ENCODE data around the gene HDAC4. TPM values are rescaled to one million over a fixed set of nuclear protein-coding genes. Genes with fewer than 3 reads are reported as not detected.

HDAC4 gene
- total RNA-seq, 1 experiment from 2014 or later: 40.1 TPM

GRCh38 chr2:239178954-239179353 is 221.9 kb downstream of the HDAC4 start:
- CTCF ChIA-PET: no interaction called here
- TF ChIP-seq CTCF (IDR thresholded peaks at IDR 0.05) (no peak), TCF7L2 (IDR thresholded peaks at IDR 0.05; ENCODE audit: low read depth, low read length) (no peak), SIN3A (IDR thresholded peaks at IDR 0.05; ENCODE audit: borderline replicate concordance, insufficient read depth, low read depth, low read length) (no peak), POLR2AphosphoS5 (IDR thresholded peaks at IDR 0.05; ENCODE audit: low read depth, low read length) (no peak)
- TF ChIP-seq, protein P1, sequence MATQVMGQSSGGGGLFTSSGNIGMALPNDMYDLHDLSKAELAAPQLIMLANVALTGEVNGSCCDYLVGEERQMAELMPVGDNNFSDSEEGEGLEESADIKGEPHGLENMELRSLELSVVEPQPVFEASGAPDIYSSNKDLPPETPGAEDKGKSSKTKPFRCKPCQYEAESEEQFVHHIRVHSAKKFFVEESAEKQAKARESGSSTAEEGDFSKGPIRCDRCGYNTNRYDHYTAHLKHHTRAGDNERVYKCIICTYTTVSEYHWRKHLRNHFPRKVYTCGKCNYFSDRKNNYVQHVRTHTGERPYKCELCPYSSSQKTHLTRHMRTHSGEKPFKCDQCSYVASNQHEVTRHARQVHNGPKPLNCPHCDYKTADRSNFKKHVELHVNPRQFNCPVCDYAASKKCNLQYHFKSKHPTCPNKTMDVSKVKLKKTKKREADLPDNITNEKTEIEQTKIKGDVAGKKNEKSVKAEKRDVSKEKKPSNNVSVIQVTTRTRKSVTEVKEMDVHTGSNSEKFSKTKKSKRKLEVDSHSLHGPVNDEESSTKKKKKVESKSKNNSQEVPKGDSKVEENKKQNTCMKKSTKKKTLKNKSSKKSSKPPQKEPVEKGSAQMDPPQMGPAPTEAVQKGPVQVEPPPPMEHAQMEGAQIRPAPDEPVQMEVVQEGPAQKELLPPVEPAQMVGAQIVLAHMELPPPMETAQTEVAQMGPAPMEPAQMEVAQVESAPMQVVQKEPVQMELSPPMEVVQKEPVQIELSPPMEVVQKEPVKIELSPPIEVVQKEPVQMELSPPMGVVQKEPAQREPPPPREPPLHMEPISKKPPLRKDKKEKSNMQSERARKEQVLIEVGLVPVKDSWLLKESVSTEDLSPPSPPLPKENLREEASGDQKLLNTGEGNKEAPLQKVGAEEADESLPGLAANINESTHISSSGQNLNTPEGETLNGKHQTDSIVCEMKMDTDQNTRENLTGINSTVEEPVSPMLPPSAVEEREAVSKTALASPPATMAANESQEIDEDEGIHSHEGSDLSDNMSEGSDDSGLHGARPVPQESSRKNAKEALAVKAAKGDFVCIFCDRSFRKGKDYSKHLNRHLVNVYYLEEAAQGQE (IDR thresholded peaks at IDR 0.05; ENCODE audit: insufficient read depth in 1 of 2, low read depth in 2 of 2, low read length in 1 of 2): no peak

GRCh38 chr2:239178484-239178883 is 222.3 kb downstream of the HDAC4 start:
- Histone ChIP-seq H3K4me1 (ENCODE audit: control insufficient read depth, insufficient read depth, low read length) (no peaks in the 10 kb centered on the region), H3K27ac (ENCODE audit: low read length) (no peak overlapping the region), H3K36me3 (ENCODE audit: control insufficient read depth, insufficient read depth, low read length) (no peaks in the 10 kb centered on the region), H3K4me3 (ENCODE audit: low read depth in 2 of 2, low read length in 2 of 2) (no peak overlapping the region), H3K27me3 (ENCODE audit: control insufficient read depth, insufficient read depth, low read length) (no peaks in the 10 kb centered on the region), H3K9me3 (ENCODE audit: control insufficient read depth, insufficient read depth, low read depth, low read length) (peaks cover 4% of the 10 kb centered on the region; the same call in 1 of the 2 replicates)
- DNase-seq (ENCODE audit: low read depth, low spot score): no peak
- intact Hi-C loops (cut with micrococcal nuclease; ENCODE audit: unreplicated experiment): no loop called here
- in situ Hi-C loops (cut with HindIII; ENCODE audit: low pct_unique_long_range_greater_than_20kb, low sequenced_read_pairs): no loop called here
- TF ChIP-seq POLR2AphosphoS5 (IDR thresholded peaks at IDR 0.05; ENCODE audit: low read depth, low read length): no peak
- no peak for TF ChIP-seq SIN3A (IDR thresholded peaks at IDR 0.05; ENCODE audit: borderline replicate concordance, insufficient read depth, low read depth, low read length)
- no peak for TF ChIP-seq TCF7L2 (IDR thresholded peaks at IDR 0.05; ENCODE audit: low read depth, low read length)
- no peak for TF ChIP-seq CTCF (IDR thresholded peaks at IDR 0.05)
- TF ChIP-seq, protein P1 (IDR thresholded peaks at IDR 0.05; ENCODE audit: insufficient read depth in 1 of 2, low read depth in 2 of 2, low read length in 1 of 2): no peak
- ATAC-seq: no peak
- BruUV-seq (replicated peaks): no TSS peak
- ChIA-PET CTCF (no interaction called here), POLR2A (no interaction called here)

More at GRCh38 chr2:239178954-239179353, 221.9 kb downstream of the HDAC4 start:
- POLR2A ChIA-PET: no interaction called here
- Histone ChIP-seq H3K27me3 (ENCODE audit: control insufficient read depth, insufficient read depth, low read length) (no peaks in the 10 kb centered on the region), H3K9me3 (ENCODE audit: control insufficient read depth, insufficient read depth, low read depth, low read length) (peaks cover 2% of the 10 kb centered on the region; the same call in 1 of the 2 replicates), H3K36me3 (ENCODE audit: control insufficient read depth, insufficient read depth, low read length) (no peaks in the 10 kb centered on the region), H3K4me1 (ENCODE audit: control insufficient read depth, insufficient read depth, low read length) (no peaks in the 10 kb centered on the region), H3K27ac (ENCODE audit: low read length) (no peak overlapping the region), H3K4me3 (ENCODE audit: low read depth in 2 of 2, low read length in 2 of 2) (no peak overlapping the region)
- DNase-seq (ENCODE audit: low read depth, low spot score): no peak
- BruUV-seq (replicated peaks): no TSS peak
- intact Hi-C loops (cut with micrococcal nuclease; ENCODE audit: unreplicated experiment) (no loop called here), in situ Hi-C loops (cut with HindIII; ENCODE audit: low pct_unique_long_range_greater_than_20kb, low sequenced_read_pairs) (no loop called here)
- ATAC-seq: no peak
